PC-3 (cell line): ENCODE results near the gene ITGAV. TPM values are rescaled to one million over a fixed set of nuclear protein-coding genes. Genes with fewer than 3 reads are reported as not detected.

Experiments used
- ATAC-seq: fragments of 200-7000 bp; cut with Tn5 transposase; 2 replicates; pipeline ENCODE4 v1.9.1; 2020; ENCODE audit warnings: mild to moderate bottlenecking, moderate library complexity
- BruUV-seq: library from RNA; stranded (reverse); fragments of 400-500 nt; replicated peaks from 2 replicates; lab custom pipeline; 2021; lab: Mats Ljungman, UMichigan
- CTCF ChIA-PET: fragments of 300-600 bp; sonication (Branson Sonifier 250); formaldehyde crosslinking; loops from one replicate; lab custom pipeline; 2022; ENCODE audit warnings: antibody characterized with exemption; lab: Charles Lee
- POLR2A ChIA-PET: fragments of 300-600 bp; sonication (Branson Sonifier 250); formaldehyde crosslinking; loops from one replicate; lab custom pipeline; 2022; ENCODE audit warnings: antibody characterized with exemption; ENCODE audit not compliant: unreplicated experiment; lab: Charles Lee
- DNase-seq: peaks from one replicate; pipeline ENCODE4 v3.0.0-alpha.2; 2015
- H2AFZ ChIP-seq: fragments of 300-600 bp; sonication (generic); 2 replicates; pipeline ENCODE4 v1.6.0; 2016; ENCODE audit warnings: antibody characterized with exemption, low read length
- H3F3A ChIP-seq: fragments of 300-600 bp; sonication (generic); one replicate; pipeline ENCODE4 v1.6.0; 2017; ENCODE audit warnings: antibody characterized with exemption, low read length, control low read depth, mild to moderate bottlenecking; ENCODE audit not compliant: unreplicated experiment
- H3K27ac ChIP-seq: fragments of 300-600 bp; sonication (generic); 2 replicates; pipeline ENCODE4 v1.5.1; 2016; ENCODE audit warnings: mild to moderate bottlenecking, low read length
- H3K27me3 ChIP-seq: fragments of 300-600 bp; sonication (generic); 2 replicates; pipeline ENCODE4 v1.6.1; 2016; ENCODE audit warnings: low read length, mixed read lengths
- H3K36me3 ChIP-seq: fragments of 300-600 bp; sonication (generic); 2 replicates; pipeline ENCODE4 v1.6.1; 2016; ENCODE audit warnings: low read depth, mixed run types, low read length, mixed read lengths
- H3K4me1 ChIP-seq: fragments of 300-600 bp; sonication (generic); 2 replicates; pipeline ENCODE4 v1.5.1; 2016; ENCODE audit warnings: low read length; ENCODE audit not compliant: insufficient read depth
- H3K4me2 ChIP-seq: fragments of 300-600 bp; sonication (generic); 2 replicates; pipeline ENCODE4 v1.6.0; 2016; ENCODE audit warnings: low read length
- H3K4me3 ChIP-seq: fragments of 300-600 bp; sonication (generic); 2 replicates; pipeline ENCODE4 v1.5.1; 2016; ENCODE audit warnings: mild to moderate bottlenecking, low read length, mixed read lengths
- H3K79me2 ChIP-seq: fragments of 300-600 bp; sonication (generic); 2 replicates; pipeline ENCODE4 v1.6.1; 2017; ENCODE audit warnings: low read length, mixed read lengths
- H3K9ac ChIP-seq: fragments of 300-600 bp; sonication (generic); 2 replicates; pipeline ENCODE4 v1.6.0; 2016; ENCODE audit warnings: mild to moderate bottlenecking, low read length
- H3K9me2 ChIP-seq: fragments of 300-600 bp; sonication (generic); replicated peaks from 2 replicates; pipeline ENCODE4 v1.6.1; 2016; ENCODE audit warnings: mixed run types, low read length, mixed read lengths
- H3K9me3 ChIP-seq: fragments of 300-600 bp; sonication (generic); 2 replicates; pipeline ENCODE4 v1.6.1; 2016; ENCODE audit warnings: low read length, mixed read lengths
- H4K20me1 ChIP-seq: fragments of 300-600 bp; sonication (generic); 2 replicates; pipeline ENCODE4 v1.6.1; 2016; ENCODE audit warnings: low read length, mixed read lengths
- EZH2 ChIP-seq: fragments of 300-600 bp; sonication (generic); IDR thresholded peaks from one replicate; pipeline ENCODE4 v1.6.1; 2017; ENCODE audit warnings: antibody characterized with exemption, mild to moderate bottlenecking, low read length; ENCODE audit not compliant: unreplicated experiment
- EZH2phosphoT487 ChIP-seq: fragments of 300-600 bp; sonication (generic); IDR thresholded peaks from 2 replicates; pipeline ENCODE4 v1.6.1; 2018; ENCODE audit warnings: mild to moderate bottlenecking, antibody characterized with exemption, low read length, borderline replicate concordance
- intact Hi-C: fragments of 100-400 bp; cut with micrococcal nuclease; formaldehyde crosslinking; loops from 2 replicates; pipeline ENCODE4 v1.9.0; 2023
- total RNA-seq: library from RNA; depleted of rRNA; stranded (reverse); fragments of >200 nt; gene quantifications from 2 replicates; pipeline ENCODE4 v1.2.3, GENCODE V29; 2014
- TF ChIP-seq, protein P1 (sequence below): fragments of 300-600 bp; sonication (generic); conservative IDR thresholded peaks from 2 replicates; pipeline ENCODE4 v1.5.1; 2017; ENCODE audit warnings: antibody characterized with exemption, low read depth, mild to moderate bottlenecking, low read length

ITGAV gene
- total RNA-seq, 1 experiment from 2014 or later: 23.5 TPM

DNA sequence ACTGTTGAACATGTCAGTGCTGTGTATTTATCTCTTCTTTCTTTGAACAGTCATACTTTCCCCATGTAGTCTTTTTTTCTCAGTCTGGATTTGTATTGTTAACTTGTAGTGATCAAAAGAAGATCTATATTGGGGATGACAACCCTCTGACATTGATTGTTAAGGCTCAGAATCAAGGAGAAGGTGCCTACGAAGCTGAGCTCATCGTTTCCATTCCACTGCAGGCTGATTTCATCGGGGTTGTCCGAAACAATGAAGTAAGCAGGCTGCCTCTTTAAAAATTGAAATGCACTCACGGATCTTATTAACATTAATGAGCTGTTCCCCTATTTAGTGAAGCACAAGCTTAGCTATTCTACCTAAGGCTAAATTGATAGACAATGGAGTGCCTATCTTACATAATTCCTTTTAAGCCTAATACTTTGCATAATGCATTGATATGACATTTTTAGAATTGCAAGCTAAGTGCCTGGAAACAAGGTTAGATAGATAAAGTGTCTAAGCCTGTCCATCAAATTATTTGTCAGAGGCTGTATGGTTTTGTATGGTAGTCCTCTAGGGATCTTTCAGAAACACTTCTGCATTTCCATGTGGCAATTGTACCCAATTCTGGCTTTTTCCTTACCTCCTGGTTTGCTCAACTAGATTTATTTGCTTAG, 74.7 kb downstream of the ITGAV start:
- Histone ChIP-seq H3K9ac (no peak overlapping the region), H4K20me1 (no peaks in the 10 kb centered on the region), H3K4me3 (no peak overlapping the region), H3F3A (no peaks in the 10 kb centered on the region), H3K9me2 (no peaks in the 10 kb centered on the region), H3K27ac (no peak overlapping the region), H3K79me2 (no peaks in the 10 kb centered on the region), H3K4me2 (no peak overlapping the region), H2AFZ (no peak overlapping the region), H3K9me3 (no peaks in the 10 kb centered on the region), H3K4me1 (no peaks in the 10 kb centered on the region), H3K27me3 (no peaks in the 10 kb centered on the region), H3K36me3 (peaks cover 15% of the 10 kb centered on the region)
- intact Hi-C loops: no loop called here
- no peak for ATAC-seq
- BruUV-seq: no TSS peak
- POLR2A ChIA-PET: no interaction called here
- TF ChIP-seq EZH2phosphoT487 (no peak), EZH2 (no peak)
- TF ChIP-seq, protein P1, sequence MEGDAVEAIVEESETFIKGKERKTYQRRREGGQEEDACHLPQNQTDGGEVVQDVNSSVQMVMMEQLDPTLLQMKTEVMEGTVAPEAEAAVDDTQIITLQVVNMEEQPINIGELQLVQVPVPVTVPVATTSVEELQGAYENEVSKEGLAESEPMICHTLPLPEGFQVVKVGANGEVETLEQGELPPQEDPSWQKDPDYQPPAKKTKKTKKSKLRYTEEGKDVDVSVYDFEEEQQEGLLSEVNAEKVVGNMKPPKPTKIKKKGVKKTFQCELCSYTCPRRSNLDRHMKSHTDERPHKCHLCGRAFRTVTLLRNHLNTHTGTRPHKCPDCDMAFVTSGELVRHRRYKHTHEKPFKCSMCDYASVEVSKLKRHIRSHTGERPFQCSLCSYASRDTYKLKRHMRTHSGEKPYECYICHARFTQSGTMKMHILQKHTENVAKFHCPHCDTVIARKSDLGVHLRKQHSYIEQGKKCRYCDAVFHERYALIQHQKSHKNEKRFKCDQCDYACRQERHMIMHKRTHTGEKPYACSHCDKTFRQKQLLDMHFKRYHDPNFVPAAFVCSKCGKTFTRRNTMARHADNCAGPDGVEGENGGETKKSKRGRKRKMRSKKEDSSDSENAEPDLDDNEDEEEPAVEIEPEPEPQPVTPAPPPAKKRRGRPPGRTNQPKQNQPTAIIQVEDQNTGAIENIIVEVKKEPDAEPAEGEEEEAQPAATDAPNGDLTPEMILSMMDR: no peak
- CTCF ChIA-PET: interaction anchor here (0.6 kb wide), 1 partner anchor 1195 kb away, joined by 3 read pairs; no protein-coding TSS in a partner anchor
- DNase-seq: no peak

DNA sequence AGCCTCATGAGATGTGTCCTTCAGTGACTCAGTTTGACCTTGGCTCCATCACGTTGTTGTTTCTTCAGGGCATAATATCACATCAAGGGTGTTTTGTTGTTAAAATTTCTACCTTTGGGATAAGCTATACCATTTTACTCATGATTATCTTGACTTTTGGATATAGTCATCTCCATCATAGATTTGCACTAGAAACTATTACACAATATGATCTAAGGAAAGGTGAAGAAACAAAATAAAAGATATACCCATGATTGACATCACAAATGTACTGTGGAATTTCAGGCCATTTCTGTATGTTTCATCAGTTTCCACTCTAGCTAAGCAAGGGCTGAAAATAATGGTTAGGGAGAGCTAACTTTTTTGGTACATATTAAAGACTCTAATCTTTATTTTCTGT, 79.3 kb downstream of the ITGAV start:
- Histone ChIP-seq H3F3A (no peaks in the 10 kb centered on the region), H3K9ac (no peak overlapping the region), H3K9me3 (peaks cover 9% of the 10 kb centered on the region; the same call in 1 of the 2 replicates), H3K9me2 (no peaks in the 10 kb centered on the region), H3K4me3 (no peak overlapping the region), H3K36me3 (peaks cover 52% of the 10 kb centered on the region), H3K4me1 (no peaks in the 10 kb centered on the region), H3K27ac (no peak overlapping the region), H2AFZ (no peak overlapping the region), H4K20me1 (no peaks in the 10 kb centered on the region), H3K4me2 (no peak overlapping the region), H3K27me3 (no peaks in the 10 kb centered on the region), H3K79me2 (no peaks in the 10 kb centered on the region)
- DNase-seq (no peak), ATAC-seq (no peak)
- CTCF ChIA-PET: no interaction called here
- POLR2A ChIA-PET: no interaction called here
- BruUV-seq: no TSS peak
- TF ChIP-seq, protein P1: no peak
- TF ChIP-seq EZH2phosphoT487: no peak
- no peak for TF ChIP-seq EZH2
- intact Hi-C loops: no loop called here

DNA sequence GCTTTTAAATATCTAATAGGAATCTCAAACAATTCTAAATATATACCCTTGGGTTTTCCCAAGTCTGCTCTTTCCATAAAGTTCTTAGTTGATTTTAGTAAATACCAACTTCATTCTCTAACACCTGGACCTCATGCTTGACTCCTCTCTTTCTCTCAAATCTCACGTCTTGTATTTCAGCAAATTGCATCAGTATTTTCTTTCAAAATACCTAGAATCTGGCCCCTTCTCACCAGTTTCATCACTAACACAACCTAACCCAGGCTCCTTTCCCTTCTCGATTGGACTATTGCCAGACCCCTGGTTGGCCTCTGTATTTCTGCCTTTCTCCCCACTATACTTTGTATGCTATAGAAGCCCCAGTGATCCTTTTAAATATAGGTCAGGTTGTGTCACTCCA, 81.0 kb downstream of the ITGAV start:
- POLR2A ChIA-PET: no interaction called here
- BruUV-seq: no TSS peak
- no peaks in the 10 kb centered on the region for H3K9me2 ChIP-seq

More for the DNA sequence above, 81.0 kb downstream of the ITGAV start:
- TF ChIP-seq EZH2 (no peak), EZH2phosphoT487 (no peak)
- TF ChIP-seq, protein P1: no peak
- Histone ChIP-seq H3K27me3 (no peaks in the 10 kb centered on the region), H2AFZ (no peak overlapping the region), H3K9me3 (peaks cover 9% of the 10 kb centered on the region; the same call in 1 of the 2 replicates), H3K27ac (no peak overlapping the region), H3K79me2 (no peaks in the 10 kb centered on the region), H3K9ac (no peak overlapping the region), H3K4me1 (no peaks in the 10 kb centered on the region), H3K36me3 (peaks cover 58% of the 10 kb centered on the region), H4K20me1 (no peaks in the 10 kb centered on the region), H3F3A (no peaks in the 10 kb centered on the region), H3K4me2 (no peak overlapping the region), H3K4me3 (no peak overlapping the region)
- no peak for ATAC-seq
- no peak for DNase-seq
- intact Hi-C loops: no loop called here
- CTCF ChIA-PET: no interaction called here
